HG03378 (cell line): ENCODE measurements around the gene RAPGEFL1.
"Not testable (repeated sequence)": the region's sequence is repeated elsewhere in the genome, so short reads cannot be mapped to it uniquely, and the experiment has no call there.

ENCODE experiments used
- ATAC-seq: cut with Tn5 transposase; IDR thresholded peaks from one replicate; pipeline ENCODE4 v1.9.1; 2021; ENCODE audit warnings: mild to moderate bottlenecking, moderate library complexity; ENCODE audit not compliant: unreplicated experiment

The RAPGEFL1 gene

GRCh38 chr17:40206193-40206592 lies 28.9 kb downstream of the RAPGEFL1 start:
- not testable (repeated sequence) for ATAC-seq

- ATAC-seq = no peak
Observed at GRCh38 chr17:40209404-40210093, 32.3 kb downstream of the RAPGEFL1 start.

- not testable (repeated sequence) for ATAC-seq
Observed at GRCh38 chr17:40213914-40214313, 36.6 kb downstream of the RAPGEFL1 start.

GRCh38 chr17:40218006-40218739 lies 40.9 kb downstream of the RAPGEFL1 start:
- ATAC-seq = no peak

GRCh38 chr17:40218740-40219593 lies 41.7 kb downstream of the RAPGEFL1 start, which contains the start of gene WIPF2:
Gene WIPF2 (plus strand): TSS chr17:40219304. CDS start chr17:40256460, 37,156 bp downstream.
- peak; percentile 73 for ATAC-seq

- ATAC-seq = no peak
Observed at GRCh38 chr17:40219594-40220338, 42.5 kb downstream of the RAPGEFL1 start.

- ATAC-seq = no peak
Observed at GRCh38 chr17:40224718-40225550, 47.7 kb downstream of the RAPGEFL1 start.

- not testable (repeated sequence) for ATAC-seq
Observed at GRCh38 chr17:40229146-40229545, 51.9 kb downstream of the RAPGEFL1 start.

GRCh38 chr17:40230670-40231069 lies 53.4 kb downstream of the RAPGEFL1 start:
- no peak for ATAC-seq

GRCh38 chr17:40231928-40232327 lies 54.7 kb downstream of the RAPGEFL1 start:
- not testable (repeated sequence) for ATAC-seq

GRCh38 chr17:40241252-40241834 lies 64.1 kb downstream of the RAPGEFL1 start:
- ATAC-seq = no peak

GRCh38 chr17:40242774-40243173 lies 65.5 kb downstream of the RAPGEFL1 start:
- no peak for ATAC-seq

GRCh38 chr17:40243761-40244160 lies 66.5 kb downstream of the RAPGEFL1 start:
- no peak for ATAC-seq

GRCh38 chr17:40244255-40244654 lies 67.0 kb downstream of the RAPGEFL1 start:
- no peak for ATAC-seq
